ENCODE results near the gene GORAB.

- TF ChIP-seq, protein P1, sequence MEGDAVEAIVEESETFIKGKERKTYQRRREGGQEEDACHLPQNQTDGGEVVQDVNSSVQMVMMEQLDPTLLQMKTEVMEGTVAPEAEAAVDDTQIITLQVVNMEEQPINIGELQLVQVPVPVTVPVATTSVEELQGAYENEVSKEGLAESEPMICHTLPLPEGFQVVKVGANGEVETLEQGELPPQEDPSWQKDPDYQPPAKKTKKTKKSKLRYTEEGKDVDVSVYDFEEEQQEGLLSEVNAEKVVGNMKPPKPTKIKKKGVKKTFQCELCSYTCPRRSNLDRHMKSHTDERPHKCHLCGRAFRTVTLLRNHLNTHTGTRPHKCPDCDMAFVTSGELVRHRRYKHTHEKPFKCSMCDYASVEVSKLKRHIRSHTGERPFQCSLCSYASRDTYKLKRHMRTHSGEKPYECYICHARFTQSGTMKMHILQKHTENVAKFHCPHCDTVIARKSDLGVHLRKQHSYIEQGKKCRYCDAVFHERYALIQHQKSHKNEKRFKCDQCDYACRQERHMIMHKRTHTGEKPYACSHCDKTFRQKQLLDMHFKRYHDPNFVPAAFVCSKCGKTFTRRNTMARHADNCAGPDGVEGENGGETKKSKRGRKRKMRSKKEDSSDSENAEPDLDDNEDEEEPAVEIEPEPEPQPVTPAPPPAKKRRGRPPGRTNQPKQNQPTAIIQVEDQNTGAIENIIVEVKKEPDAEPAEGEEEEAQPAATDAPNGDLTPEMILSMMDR (IDR thresholded peaks at IDR 0.05) = no peak
- no peak for TF ChIP-seq POLR2A (IDR thresholded peaks at IDR 0.05)
Measured at GRCh38 chr1:170599033-170599432, 67.1 kb downstream of the GORAB start.

Measured in esophagus squamous epithelium (tissue), 4 donors.